ENCODE results near the gene MATN3.

MATN3 gene

GRCh38 chr2:20001361-20001863 is 11.1 kb downstream of the MATN3 start:
- no peak for DNase-seq (ENCODE audit: low spot score)

DNA sequence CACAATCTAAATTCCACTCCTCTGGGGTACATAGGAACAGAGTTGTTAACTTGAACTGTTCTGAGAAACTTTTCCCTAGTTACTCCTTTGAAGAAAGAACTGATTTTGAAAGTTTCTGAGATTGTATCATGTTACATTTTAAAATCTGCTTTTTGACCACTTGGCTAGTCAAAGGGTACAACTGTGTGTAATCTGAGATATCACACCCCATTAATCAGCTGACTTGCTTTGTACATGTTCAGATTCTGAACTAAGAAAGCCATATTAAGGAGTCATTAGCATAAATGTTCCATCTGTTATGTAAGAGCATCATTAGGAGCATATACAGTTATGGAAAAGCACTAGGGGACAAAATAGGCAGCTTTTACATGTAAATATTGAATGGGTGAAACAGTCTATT is 18.7 kb downstream of the MATN3 start:
- DNase-seq (ENCODE audit: low spot score) = no peak

- DNase-seq (ENCODE audit: low spot score) = no peak
Measured at GRCh38 chr2:19991895-19992294, 20.6 kb downstream of the MATN3 start.

DNA sequence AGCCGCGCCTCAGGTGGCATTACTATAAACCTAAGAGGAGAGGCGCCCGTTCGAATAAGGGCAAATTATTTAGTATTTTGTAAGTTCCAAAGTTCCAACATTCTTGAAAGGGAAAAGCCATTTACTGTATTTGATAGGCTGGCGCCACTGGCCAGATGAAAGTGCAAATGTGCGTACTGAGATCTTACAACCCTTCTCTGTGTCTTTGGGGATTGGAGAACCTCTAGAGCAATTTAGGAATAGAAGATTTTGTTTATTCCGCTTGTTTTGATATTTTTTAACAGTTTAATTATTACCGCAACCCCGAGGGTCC is 22.1 kb downstream of the MATN3 start:
- no peak for DNase-seq (ENCODE audit: low spot score)

GRCh38 chr2:19989667-19990415 is 22.6 kb downstream of the MATN3 start, which contains the start of gene WDR35:
Gene WDR35 (minus strand): TSS chr2:19990105. CDS start chr2:19990015, 90 bp downstream.
- peak; percentile 97 for DNase-seq (ENCODE audit: low spot score)

- no peak for DNase-seq (ENCODE audit: low spot score)
Measured at GRCh38 chr2:19989342-19989666, 23.2 kb downstream of the MATN3 start.

DNA sequence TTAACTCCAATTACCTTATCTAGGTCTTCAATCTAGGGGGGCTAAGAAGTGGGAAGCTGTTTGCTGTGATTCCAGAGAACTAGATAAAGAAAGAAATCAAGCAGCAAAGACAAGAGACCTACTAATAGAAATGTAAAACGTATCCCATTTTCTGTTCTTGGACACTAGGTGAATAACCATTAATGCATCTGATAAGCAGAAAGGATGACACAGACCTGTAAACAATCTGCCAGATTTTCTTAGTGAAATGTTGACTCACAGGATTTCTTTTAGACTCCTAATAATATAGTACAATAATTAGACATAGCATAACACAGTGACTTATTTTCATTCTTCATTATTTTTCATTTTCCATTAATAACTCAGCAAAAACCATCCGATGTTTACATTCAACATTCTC is 23.9 kb downstream of the MATN3 start:
- no peak for DNase-seq (ENCODE audit: low spot score)

- peak; percentile 13 for DNase-seq (ENCODE audit: low spot score)
Measured at GRCh38 chr2:19987936-19988335, 24.5 kb downstream of the MATN3 start.

- DNase-seq (ENCODE audit: low spot score) = no peak
Measured at GRCh38 chr2:19982268-19982667, 30.2 kb downstream of the MATN3 start.

DNA sequence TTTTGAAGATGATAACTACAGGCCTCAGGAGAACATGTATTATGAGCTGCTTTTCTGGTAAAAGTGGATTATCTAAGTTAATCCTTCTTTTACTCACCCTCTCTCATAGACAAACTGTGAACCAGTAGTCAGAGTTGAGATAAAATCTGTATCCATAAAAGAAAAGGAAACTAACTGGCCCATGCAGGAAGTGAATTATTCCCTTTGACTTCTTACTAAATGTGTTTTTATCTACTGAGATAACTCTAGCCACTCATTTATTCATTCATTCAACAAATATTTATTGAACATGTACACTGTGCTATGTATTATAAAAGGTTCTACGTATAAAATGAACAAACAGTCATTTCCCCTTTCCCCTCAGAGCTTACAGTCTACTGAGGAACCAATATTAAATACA is 32.5 kb downstream of the MATN3 start:
- no peak for DNase-seq (ENCODE audit: low spot score)

GRCh38 chr2:19973466-19973865 is 39.0 kb downstream of the MATN3 start:
- no peak for DNase-seq (ENCODE audit: low spot score)

- no peak for DNase-seq (ENCODE audit: low spot score)
Measured at GRCh38 chr2:19971691-19972090, 40.8 kb downstream of the MATN3 start.

GRCh38 chr2:19963386-19963785 is 49.1 kb downstream of the MATN3 start:
- no peak for DNase-seq (ENCODE audit: low spot score)

- DNase-seq (ENCODE audit: low spot score) = peak; percentile 62
Measured at GRCh38 chr2:19955544-19956422, 56.7 kb downstream of the MATN3 start.

- no peak for DNase-seq (ENCODE audit: low spot score)
Measured at GRCh38 chr2:19949071-19949470, 63.4 kb downstream of the MATN3 start.

- no peak for DNase-seq (ENCODE audit: low spot score)
Measured at GRCh38 chr2:19947184-19947940, 65.1 kb downstream of the MATN3 start.

GRCh38 chr2:19944205-19944845 is 68.1 kb downstream of the MATN3 start:
- DNase-seq (ENCODE audit: low spot score) = no peak

DNA sequence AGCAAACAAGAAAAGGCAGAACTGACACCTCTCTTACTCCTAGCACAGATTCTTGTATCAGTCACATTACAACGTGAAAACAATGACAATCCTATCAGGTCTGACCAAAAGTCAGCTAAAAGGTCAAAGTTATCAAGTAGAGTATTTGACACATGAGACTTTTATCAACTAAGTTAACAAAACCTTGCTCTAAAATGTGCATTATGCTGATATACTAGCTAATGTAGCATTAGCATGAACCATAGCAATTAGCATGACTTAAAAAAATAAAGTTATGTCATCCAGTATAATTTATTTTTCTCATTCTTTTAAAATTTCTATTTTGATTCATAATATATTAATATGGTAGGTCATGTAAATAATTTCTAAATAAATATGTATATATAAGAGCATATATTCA is 69.3 kb downstream of the MATN3 start:
- DNase-seq (ENCODE audit: low spot score) = no peak

GRCh38 chr2:19942199-19942598 is 70.3 kb downstream of the MATN3 start:
- no peak for DNase-seq (ENCODE audit: low spot score)

Measured in germinal center (tissue), 1 donor.